ENCODE measurements around the gene CNIH3.

GRCh38 chr1:224742349-224742748 lies 126.2 kb downstream of the CNIH3 start:
- no peak for TF ChIP-seq CTCF (IDR thresholded peaks at IDR 0.05)
- TF ChIP-seq POLR2A (IDR thresholded peaks at IDR 0.05): no peak
